Metanephros (tissue), 2 donors: Measurements from ENCODE around the gene GOLGA6L24. TPM values are rescaled to one million over a fixed set of nuclear protein-coding genes. Genes with fewer than 3 reads are reported as not detected.

Source experiments
- small RNA-seq: library from RNA; depleted of rRNA; stranded (forward); fragments of <200 nt; gene quantifications from one replicate; pipeline ENCODE3, GENCODE V24; 2014; ENCODE audit warnings: low replicate concordance
- total RNA-seq: library from RNA; depleted of rRNA; stranded (reverse); fragments of >200 nt; gene quantifications from one replicate; pipeline ENCODE4 v1.2.3, GENCODE V29; 2014

The GOLGA6L24 gene
- total RNA-seq, result not detected

GRCh38 chr15:28357984-28358383 lies at the start of gene GOLGA6L24:
Gene GOLGA6L24, minus strand, starts transcription at chr15:28358084. Its CDS starts 61 bp downstream, at chr15:28358023.

GRCh38 chr15:28378364-28378763 lies 20.5 kb upstream of the GOLGA6L24 start, which contains the start of gene GOLGA8F:
Gene GOLGA8F, plus strand, starts transcription at chr15:28378664. Its CDS starts 98 bp downstream, at chr15:28378762.

GRCh38 chr15:28322129-28322588 lies 35.7 kb downstream of the GOLGA6L24 start, which contains the start of gene HERC2:
Gene HERC2, minus strand, starts transcription at chr15:28322179. Its CDS starts 746 bp downstream, at chr15:28321433.

Small RNA genes lying within 50 kb of the gene (small RNA-seq; reads per million reads assigned to genes)
- not detected for gene AC091304.5
- not detected for gene RN7SL238P

Other genes starting within 250 kb of the GOLGA6L24 start
- 85.9 TPM for gene HERC2, start 35.9 kb downstream of the GOLGA6L24 start, total RNA-seq
- not detected for gene GOLGA8F, start 20.6 kb upstream of the GOLGA6L24 start, total RNA-seq
- gene GOLGA8G, start 174.9 kb upstream of the GOLGA6L24 start, total RNA-seq, result not detected
- gene GOLGA6L25, start 195.5 kb upstream of the GOLGA6L24 start, total RNA-seq, result not detected